C4-2B (cell line): Measurements from ENCODE around the gene NEK8.

Source experiments
- H3K27ac ChIP-seq: fragments of 450-650 bp; 2 replicates; pipeline ENCODE4 v1.5.1; 2017
- ZFX ChIP-seq: fragments of 450-650 bp; IDR thresholded peaks from 2 replicates; pipeline ENCODE4 v1.6.1; 2017
- TF ChIP-seq, protein P1 (sequence below): fragments of 450-650 bp; conservative IDR thresholded peaks from 2 replicates; pipeline ENCODE4 v1.5.1; 2017; ENCODE audit warnings: mild to moderate bottlenecking

Gene NEK8

GRCh38 chr17:28710861-28711722, 17.5 kb upstream of the NEK8 start:
- peak; percentile 28; the same call in 1 of the 2 replicates for TF ChIP-seq ZFX
- TF ChIP-seq, protein P1, sequence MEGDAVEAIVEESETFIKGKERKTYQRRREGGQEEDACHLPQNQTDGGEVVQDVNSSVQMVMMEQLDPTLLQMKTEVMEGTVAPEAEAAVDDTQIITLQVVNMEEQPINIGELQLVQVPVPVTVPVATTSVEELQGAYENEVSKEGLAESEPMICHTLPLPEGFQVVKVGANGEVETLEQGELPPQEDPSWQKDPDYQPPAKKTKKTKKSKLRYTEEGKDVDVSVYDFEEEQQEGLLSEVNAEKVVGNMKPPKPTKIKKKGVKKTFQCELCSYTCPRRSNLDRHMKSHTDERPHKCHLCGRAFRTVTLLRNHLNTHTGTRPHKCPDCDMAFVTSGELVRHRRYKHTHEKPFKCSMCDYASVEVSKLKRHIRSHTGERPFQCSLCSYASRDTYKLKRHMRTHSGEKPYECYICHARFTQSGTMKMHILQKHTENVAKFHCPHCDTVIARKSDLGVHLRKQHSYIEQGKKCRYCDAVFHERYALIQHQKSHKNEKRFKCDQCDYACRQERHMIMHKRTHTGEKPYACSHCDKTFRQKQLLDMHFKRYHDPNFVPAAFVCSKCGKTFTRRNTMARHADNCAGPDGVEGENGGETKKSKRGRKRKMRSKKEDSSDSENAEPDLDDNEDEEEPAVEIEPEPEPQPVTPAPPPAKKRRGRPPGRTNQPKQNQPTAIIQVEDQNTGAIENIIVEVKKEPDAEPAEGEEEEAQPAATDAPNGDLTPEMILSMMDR: no peak

GRCh38 chr17:28711723-28712031, 16.9 kb upstream of the NEK8 start, which contains the start of gene PROCA1:
Gene PROCA1, minus strand, starts transcription at chr17:28711888. Its CDS starts 228 bp downstream, at chr17:28711660.
- TF ChIP-seq, protein P1: no peak
- TF ChIP-seq ZFX: no peak
- peak within 1 kb of the TSS; percentile 57 for H3K27ac ChIP-seq

More at GRCh38 chr17:28710861-28711722, 17.5 kb upstream of the NEK8 start:
- H3K27ac ChIP-seq: peak overlapping the region; percentile 57

DNA sequence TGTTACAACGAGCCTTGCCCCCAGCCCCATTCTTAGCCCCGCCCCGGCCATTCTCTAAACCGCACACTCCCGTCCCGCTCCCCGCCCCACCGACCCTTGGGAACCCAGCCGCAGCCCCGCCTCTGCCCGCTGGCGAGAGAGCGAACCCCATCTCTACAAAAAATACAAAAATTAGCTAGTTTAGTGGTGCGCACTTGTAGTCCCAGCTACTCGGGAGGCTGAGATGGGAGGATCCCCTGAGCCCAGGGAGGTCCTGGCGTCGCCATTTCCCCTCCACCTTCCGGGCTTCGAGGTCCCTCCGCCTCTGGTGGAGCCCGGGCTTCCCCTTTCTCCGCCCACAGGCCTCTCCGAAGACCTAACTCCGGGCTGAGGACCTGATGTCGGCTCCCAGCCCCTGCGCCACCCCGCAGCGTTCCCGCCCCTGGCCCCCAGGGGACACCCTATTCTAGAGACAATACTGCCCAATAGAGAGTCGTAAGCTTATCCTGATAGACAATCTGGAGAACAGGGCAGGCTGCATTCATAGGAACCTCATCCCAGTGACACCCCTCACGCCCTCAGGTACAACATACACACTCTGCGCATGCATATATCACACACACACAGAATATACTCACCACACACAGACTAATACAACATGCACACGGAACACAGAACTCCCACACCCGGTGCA, 16.4 kb upstream of the NEK8 start:
- TF ChIP-seq, protein P1: no peak
- H3K27ac ChIP-seq: no peak overlapping the region; the same call in 1 of the 2 replicates

- no peak overlapping the region for H3K27ac ChIP-seq
These were observed 15.7 kb upstream of the NEK8 start for GRCh38 chr17:28712705-28713415.

GRCh38 chr17:28714281-28714680, 14.3 kb upstream of the NEK8 start:
- no peak for TF ChIP-seq ZFX
- TF ChIP-seq, protein P1: no peak

More at GRCh38 chr17:28712705-28713415, 15.7 kb upstream of the NEK8 start:
- TF ChIP-seq, protein P1: no peak
- no peak for TF ChIP-seq ZFX

GRCh38 chr17:28715217-28715616, 13.4 kb upstream of the NEK8 start:
- no peak for TF ChIP-seq ZFX
- TF ChIP-seq, protein P1: no peak
- no peak overlapping the region for H3K27ac ChIP-seq

More at GRCh38 chr17:28714281-28714680, 14.3 kb upstream of the NEK8 start:
- no peak overlapping the region for H3K27ac ChIP-seq
